Germinal center (tissue), 1 donor: ENCODE measurements around the gene SMIM13.

ENCODE experiments used
- DNase-seq: peaks from one replicate; pipeline ENCODE4 v3.0.0; 2012; ENCODE audit warnings: mixed read lengths, low spot score

The SMIM13 gene

DNA sequence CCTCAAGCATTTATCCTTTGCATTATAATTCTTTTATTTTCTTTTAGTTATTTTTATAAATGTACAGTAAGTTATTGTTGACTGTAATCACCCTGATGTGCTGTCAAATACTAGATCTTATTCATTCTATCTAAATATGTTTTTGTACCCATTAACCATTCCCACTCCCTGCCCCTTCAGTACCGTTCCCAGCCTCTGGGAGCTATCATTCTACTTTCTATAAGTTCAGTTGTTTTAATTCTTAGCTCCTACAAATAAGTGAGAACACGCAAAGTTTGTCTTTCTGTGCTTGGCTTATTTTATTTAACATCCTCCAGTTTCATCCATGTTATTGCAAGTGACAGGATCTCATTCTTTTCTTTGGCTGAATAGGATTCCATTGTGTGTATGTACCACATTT is 30.3 kb downstream of the SMIM13 start:
- no peak for DNase-seq

DNA sequence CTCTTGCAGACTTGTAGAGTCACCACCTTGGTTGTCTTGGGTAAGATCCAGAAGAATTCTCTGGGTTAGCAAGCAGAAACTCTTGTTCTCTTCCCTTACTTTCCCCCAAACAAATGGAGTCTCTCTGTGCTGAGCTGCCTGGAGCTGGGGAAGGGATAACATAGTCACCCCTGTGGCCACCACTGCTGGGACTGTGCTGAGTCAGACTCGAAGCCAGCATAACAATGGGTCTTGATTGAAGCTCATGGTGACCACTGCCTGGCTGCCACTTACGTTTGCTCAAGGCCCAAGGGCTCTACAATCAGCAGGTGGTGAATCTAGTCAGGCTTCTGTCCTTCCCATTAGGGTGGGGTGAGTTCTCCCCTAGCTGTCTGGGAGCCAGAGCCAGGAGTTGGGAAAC is 33.2 kb downstream of the SMIM13 start:
- DNase-seq, result no peak

DNA sequence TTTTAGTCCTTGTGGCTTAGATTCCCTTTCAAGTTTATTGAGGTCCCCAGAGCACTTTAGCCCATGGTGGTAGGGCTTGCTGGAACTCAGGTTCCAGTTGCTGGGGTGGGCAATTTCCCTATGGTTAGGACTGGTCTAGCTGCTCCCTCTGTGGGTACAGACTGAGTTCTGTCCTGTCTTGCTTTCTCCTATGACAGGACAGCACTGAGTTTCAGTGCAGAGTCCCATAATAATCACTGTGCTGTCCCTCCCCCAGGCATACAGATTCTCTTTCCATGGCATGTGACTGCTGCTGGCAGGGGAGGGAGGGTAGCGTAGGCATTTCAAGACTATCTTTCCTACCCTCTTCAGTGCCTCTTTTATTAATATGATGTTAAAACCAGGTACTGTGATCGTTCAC is 35.0 kb downstream of the SMIM13 start:
- DNase-seq, result no peak

- DNase-seq, result no peak
These were observed 36.4 kb downstream of the SMIM13 start for GRCh38 chr6:11129908-11130565.

DNA sequence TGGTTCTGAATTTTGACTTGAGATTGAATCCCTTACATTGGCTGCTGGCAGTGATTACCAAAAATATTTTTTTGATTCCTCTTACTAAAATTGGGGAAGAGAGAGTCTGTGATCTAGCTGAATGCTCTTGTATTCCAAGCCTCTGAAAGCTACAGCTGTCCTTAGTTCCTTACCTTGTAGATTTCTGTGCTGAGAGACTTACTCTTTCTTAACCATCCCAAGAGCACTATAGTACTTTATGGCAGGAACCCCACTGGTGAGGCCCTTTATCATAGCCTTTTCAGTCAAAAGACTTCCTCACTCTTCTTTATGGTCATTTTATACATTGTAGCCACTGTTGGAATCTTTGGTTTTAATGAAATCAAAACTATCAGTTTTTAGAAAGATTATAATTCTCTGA is 37.0 kb downstream of the SMIM13 start:
- no peak for DNase-seq

DNA sequence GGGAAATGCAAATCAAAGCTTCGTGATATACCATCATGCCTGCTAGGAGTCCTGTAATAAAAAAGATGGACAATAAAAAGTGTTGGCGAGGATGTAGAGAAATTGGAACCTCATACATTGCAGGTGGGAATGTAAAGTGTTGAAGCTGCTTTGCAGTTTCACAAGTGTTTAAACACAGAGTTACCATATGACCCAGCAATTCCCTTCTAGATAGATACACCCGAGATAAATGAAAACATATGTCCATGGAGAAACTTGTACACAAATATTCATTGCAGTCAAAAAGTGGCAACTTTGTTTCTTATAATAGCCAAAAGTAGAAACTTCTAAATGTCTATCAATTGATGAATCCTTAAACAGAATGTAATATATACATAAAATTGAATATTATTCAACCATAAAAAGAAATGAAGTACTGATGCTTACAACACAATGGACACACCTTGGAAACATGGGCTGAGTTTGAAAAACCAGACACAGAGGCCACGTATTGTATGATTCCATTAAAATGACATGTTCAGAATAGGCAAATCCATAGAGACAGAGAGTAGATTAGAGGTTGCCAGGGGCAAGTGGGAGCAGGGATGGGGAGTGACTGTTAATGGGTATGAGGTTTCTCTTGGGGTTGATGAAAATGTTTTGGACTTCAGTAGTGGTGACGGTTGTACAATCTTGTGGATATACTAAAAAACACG is 38.7 kb downstream of the SMIM13 start:
- DNase-seq, result no peak

DNA sequence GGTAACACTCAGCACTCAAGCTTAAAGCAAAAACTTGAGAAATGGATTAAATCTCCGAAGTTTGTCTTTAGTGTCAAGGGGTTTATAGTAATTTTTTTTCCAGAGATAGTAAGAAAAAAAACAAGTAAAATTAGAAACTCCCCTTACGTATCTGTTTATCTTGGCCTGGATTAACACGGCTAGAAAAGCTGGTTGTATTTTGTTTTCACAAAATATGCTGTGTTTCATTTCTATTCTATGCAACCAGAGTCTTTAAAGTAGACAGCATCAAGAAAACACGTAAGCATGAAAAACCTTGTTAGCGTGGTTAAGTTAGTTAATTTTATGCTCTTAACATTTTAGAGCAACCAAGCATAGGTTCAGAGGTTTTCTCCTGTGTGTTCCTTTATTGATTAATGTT is 39.6 kb downstream of the SMIM13 start:
- no peak for DNase-seq

DNA sequence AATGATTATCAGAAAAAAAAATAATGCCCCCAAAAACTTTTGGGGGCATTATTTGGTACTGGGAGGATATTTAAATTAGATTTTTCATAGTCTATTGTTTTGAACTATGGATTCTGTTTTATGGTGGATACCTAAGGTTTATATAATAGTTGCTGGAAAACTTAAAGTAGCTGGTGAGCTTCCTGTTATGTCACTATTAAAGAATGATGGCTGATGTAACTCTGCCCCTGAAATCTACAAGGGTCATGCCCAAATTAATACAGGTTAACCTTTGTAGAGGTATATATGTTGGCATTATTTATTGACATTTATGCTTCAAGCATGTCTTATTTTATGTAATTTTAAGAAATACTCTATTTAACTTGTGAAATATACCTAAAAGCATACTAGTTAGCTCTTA is 43.2 kb downstream of the SMIM13 start:
- no peak for DNase-seq

GRCh38 chr6:11139051-11139960 is 45.7 kb downstream of the SMIM13 start:
- DNase-seq, result no peak

- no peak for DNase-seq
These were observed 46.4 kb downstream of the SMIM13 start for GRCh38 chr6:11140056-11140455.

GRCh38 chr6:11141295-11141694 is 47.7 kb downstream of the SMIM13 start:
- no peak for DNase-seq

- no peak for DNase-seq
These were observed 48.8 kb downstream of the SMIM13 start for GRCh38 chr6:11142296-11143027.

- DNase-seq, result no peak
These were observed 50.0 kb downstream of the SMIM13 start for GRCh38 chr6:11143394-11144371.

DNA sequence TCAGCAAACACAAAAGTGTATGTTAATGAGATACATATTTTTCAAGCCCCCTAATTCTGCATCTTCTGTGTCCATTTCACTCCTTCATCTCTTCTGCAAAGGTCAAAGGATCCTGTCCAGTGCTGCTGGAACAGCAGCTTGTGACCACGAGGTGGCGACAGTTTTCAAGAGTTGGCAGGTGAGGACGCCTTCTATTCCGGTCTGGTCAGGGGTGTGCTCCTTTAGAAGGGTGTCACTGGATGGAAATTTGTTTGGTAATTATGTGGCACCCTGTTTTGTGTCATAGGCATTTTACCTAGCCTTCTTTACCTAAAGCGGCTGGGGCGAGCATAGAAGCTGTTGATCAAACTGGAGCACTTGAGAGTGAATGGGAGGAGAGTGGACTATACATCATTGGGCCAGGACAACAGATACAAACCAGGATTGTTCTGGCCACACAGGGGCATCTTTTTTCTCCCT is 50.8 kb downstream of the SMIM13 start:
- peak; percentile 76 for DNase-seq

DNA sequence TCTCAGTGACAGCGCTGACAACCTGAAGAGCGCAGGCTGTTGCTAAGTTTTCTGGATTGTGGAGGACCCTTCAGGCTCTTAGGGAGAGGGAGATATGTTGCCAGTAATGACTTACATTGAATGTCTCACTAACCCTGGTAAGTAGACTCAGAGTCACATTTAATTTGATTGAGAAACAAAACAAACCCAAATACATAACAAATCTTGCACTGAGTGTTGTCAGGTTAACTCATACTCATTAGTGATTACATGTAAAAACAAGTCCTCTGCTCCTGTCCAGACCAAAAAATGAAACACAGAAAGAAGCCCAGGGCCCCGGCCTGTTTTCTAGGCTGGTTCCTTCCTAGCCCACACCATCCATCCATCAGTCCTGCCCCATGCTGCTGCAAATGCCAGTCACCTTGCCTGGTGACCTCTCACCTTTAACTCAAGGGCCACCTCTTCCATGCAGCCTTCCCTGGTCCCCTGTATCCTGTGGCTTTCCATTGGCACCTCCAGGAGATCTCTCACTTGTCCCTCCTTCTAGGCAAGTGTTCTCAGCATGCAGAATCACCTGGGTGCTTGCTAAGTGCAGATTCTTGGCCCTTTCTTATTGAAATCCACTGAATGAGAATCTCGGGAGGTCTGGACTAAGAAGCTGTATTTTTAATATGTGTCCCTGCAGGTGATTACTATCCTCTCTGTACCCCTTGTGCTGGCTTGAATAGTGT is 52.6 kb downstream of the SMIM13 start:
- no peak for DNase-seq

GRCh38 chr6:11149551-11149950 is 55.9 kb downstream of the SMIM13 start:
- DNase-seq, result no peak

- no peak for DNase-seq
These were observed 57.9 kb downstream of the SMIM13 start for GRCh38 chr6:11151488-11151887.

DNA sequence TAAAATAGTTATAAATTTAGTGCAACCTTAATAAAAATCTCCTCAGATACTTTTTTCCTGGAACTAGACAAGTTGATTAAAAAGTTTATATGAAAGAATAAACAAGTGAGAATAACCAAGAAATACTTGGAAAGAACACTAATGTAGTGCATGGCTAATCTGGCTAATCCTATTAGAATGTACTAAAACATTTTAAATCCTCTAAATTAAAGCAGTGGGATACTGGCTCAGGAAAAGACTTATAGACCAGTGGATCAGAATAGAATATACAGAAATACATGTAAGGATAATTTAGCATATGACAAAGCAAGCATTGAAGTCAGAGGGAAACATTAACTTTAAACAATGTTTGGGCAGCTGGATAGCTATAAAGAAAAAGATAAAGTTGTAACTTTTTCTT is 58.9 kb downstream of the SMIM13 start:
- DNase-seq, result no peak

- no peak for DNase-seq
These were observed 59.8 kb downstream of the SMIM13 start for GRCh38 chr6:11153447-11153846.

DNA sequence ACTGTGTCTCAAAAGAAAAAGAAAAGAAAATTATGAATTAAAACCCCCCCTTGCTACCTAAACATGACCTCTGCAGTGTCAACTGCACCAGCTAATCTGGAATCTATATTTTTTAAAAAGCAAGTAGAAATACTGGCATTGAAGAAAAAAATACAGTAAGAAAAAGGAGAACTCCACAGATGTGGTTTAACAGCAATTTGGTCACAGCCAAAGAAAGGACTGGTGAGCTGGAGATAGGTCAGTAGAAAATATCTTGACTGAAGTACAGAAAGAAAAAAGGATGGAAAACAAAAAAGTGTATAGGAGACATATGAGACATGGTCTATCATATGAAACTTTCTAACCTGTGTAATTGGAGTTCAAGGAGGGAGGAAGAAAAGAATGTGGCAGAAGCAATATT is 62.0 kb downstream of the SMIM13 start:
- DNase-seq, result no peak
